Measurements from ENCODE around the gene EXOC6B.

DNA sequence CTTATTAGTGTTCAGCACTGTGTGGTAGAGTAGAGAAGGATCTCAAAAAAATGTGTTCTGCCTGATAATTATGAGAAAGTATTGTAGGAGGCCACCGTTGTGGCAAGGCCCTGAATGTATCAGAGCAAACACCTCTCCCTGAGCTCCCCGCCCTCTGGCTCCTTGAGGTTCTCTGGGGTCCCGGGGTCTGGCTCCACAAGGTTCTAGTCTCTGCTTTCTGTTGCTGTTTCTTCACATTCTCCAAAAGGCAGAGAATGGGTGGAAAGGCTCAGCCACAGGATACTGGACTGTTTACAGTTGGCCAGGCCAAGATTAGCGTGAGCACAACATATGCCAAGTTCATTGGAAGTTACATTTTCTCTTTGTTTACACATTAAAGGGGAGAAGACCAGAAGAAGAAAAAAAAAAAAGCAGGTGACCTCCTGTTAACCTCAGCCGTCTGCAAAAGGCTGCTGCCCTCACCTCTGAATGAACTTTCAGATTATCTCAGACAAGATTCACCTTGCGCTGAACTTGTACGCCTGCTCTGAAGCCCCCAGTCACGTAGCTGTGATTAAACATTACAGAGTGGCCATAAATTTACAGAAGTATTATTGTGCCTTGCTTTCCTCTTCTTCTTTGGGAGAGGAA is 621.6 kb downstream of the EXOC6B start:
- TF ChIP-seq EZH2 (IDR thresholded peaks at IDR 0.05) = no peak
- no peak for TF ChIP-seq POLR2AphosphoS5 (IDR thresholded peaks at IDR 0.05; ENCODE audit: borderline replicate concordance, low read depth, low read length)
- no peak for TF ChIP-seq FOXP2 (optimal IDR thresholded peaks at IDR 0.05; ENCODE audit: control extremely low read depth, extremely low read length, insufficient read depth)

Measured in SK-N-MC (cell line).